SJCRH30 (cell line): ENCODE data around the gene RAB39B. TPM values are rescaled to one million over a fixed set of nuclear protein-coding genes. Genes with fewer than 3 reads are reported as not detected.
"Not testable (repeated sequence)": the region's sequence is repeated elsewhere in the genome, so short reads cannot be mapped to it uniquely, and the experiment has no call there.

ENCODE experiments used
- DNase-seq, 2 experiments: peaks; one replicate each; pipeline ENCODE4 v3.0.0-alpha.2; 2015 to 2020
- H3K27ac ChIP-seq: fragments of 250-450 bp; sonication (Bioruptor Pico); 2 replicates; pipeline ENCODE4 v1.5.1; 2020; ENCODE audit warnings: mild to moderate bottlenecking, moderate library complexity
- H3K27me3 ChIP-seq: fragments of 250-450 bp; sonication (Bioruptor Pico); 2 replicates; pipeline ENCODE4 v1.5.1; 2020; ENCODE audit warnings: mild to moderate bottlenecking, moderate library complexity
- H3K36me3 ChIP-seq: fragments of 250-450 bp; sonication (Bioruptor Pico); 2 replicates; pipeline ENCODE4 v1.5.1; 2020; ENCODE audit warnings: mild to moderate bottlenecking, moderate library complexity
- H3K4me1 ChIP-seq: fragments of 250-450 bp; sonication (Bioruptor Pico); 2 replicates; pipeline ENCODE4 v1.5.1; 2020; ENCODE audit warnings: mild to moderate bottlenecking, moderate library complexity
- H3K4me3 ChIP-seq: fragments of 250-450 bp; sonication (Bioruptor Pico); 2 replicates; pipeline ENCODE4 v1.5.1; 2020; ENCODE audit warnings: mild to moderate bottlenecking, moderate library complexity
- H3K9me3 ChIP-seq: fragments of 250-450 bp; sonication (Bioruptor Pico); replicated peaks from 2 replicates; pipeline ENCODE4 v1.5.1; 2020; ENCODE audit warnings: mild to moderate bottlenecking, moderate library complexity
- total RNA-seq: library from RNA; depleted of rRNA; stranded (reverse); fragments of >200 nt; shearing (Covaris generic); gene quantifications from 2 replicates; pipeline ENCODE4 v1.2.3, GENCODE V29; 2014; rRNA removed

The RAB39B gene
- 0.34 and 0.56 TPM in 2 replicates for total RNA-seq

- peak; percentile 42 to 48 for DNase-seq
- H3K4me3 ChIP-seq = peak within 1 kb of the TSS; percentile 52
- no peaks in the 10 kb centered on the region for H3K4me1 ChIP-seq
- no peaks in the 10 kb centered on the region for H3K27me3 ChIP-seq
- no peaks in the 10 kb centered on the region for H3K9me3 ChIP-seq
- H3K27ac ChIP-seq = no peak within 1 kb of the TSS
- H3K36me3 ChIP-seq = no peaks in the 10 kb centered on the region
These were observed at the start of gene RAB39B for GRCh38 chrX:155263854-155264628. RAB39B (minus strand) TSS chrX:155264491; CDS start chrX:155264288, 203 bp downstream.

GRCh38 chrX:155313766-155314165, 49.5 kb upstream of the RAB39B start:
- no peak overlapping the region for H3K4me3 ChIP-seq
- no peaks in the 10 kb centered on the region for H3K4me1 ChIP-seq
- H3K27me3 ChIP-seq = no peaks in the 10 kb centered on the region
- no peaks in the 10 kb centered on the region for H3K9me3 ChIP-seq
- H3K27ac ChIP-seq = no peak overlapping the region
- peak in 1 of 2 experiments; percentile 9 for DNase-seq
- no peaks in the 10 kb centered on the region for H3K36me3 ChIP-seq

- Histone ChIP-seq H3K9me3 (no peaks in the 10 kb centered on the region), H3K4me1 (no peaks in the 10 kb centered on the region), H3K4me3 (no peak overlapping the region), H3K27ac (no peak overlapping the region), H3K27me3 (no peaks in the 10 kb centered on the region), H3K36me3 (no peaks in the 10 kb centered on the region)
- DNase-seq = no peak
These were observed 29.5 kb upstream of the RAB39B start for GRCh38 chrX:155293771-155294170.

- no peak for DNase-seq
- no peaks in the 10 kb centered on the region for H3K9me3 ChIP-seq
- H3K4me1 ChIP-seq = no peaks in the 10 kb centered on the region
- no peak overlapping the region for H3K27ac ChIP-seq
- H3K36me3 ChIP-seq = no peaks in the 10 kb centered on the region
- H3K4me3 ChIP-seq = no peak overlapping the region
- H3K27me3 ChIP-seq = no peaks in the 10 kb centered on the region
These were observed 15.6 kb upstream of the RAB39B start for GRCh38 chrX:155279873-155280272.

GRCh38 chrX:155270969-155271368, 6.7 kb upstream of the RAB39B start:
- Histone ChIP-seq H3K9me3 (no peaks in the 10 kb centered on the region), H3K4me1 (no peaks in the 10 kb centered on the region), H3K27ac (no peak overlapping the region), H3K4me3 (no peak overlapping the region), H3K36me3 (no peaks in the 10 kb centered on the region), H3K27me3 (no peaks in the 10 kb centered on the region)
- DNase-seq = no peak

- H3K4me3 ChIP-seq, H3K36me3 ChIP-seq, H3K27ac ChIP-seq, DNase-seq, H3K4me1 ChIP-seq, H3K9me3 ChIP-seq, H3K27me3 ChIP-seq: not testable (repeated sequence)
These were observed 3.7 kb upstream of the RAB39B start for GRCh38 chrX:155267995-155268394.

- H3K27me3 ChIP-seq = no peaks in the 10 kb centered on the region
- H3K9me3 ChIP-seq = no peaks in the 10 kb centered on the region
- no peaks in the 10 kb centered on the region for H3K36me3 ChIP-seq
- H3K4me1 ChIP-seq = no peaks in the 10 kb centered on the region
- H3K27ac ChIP-seq = no peak overlapping the region
- DNase-seq = no peak
- H3K4me3 ChIP-seq = no peak overlapping the region
These were observed 2.1 kb upstream of the RAB39B start for GRCh38 chrX:155266439-155266838.

- Histone ChIP-seq H3K4me3 (no peak overlapping the region), H3K27ac (no peak overlapping the region), H3K9me3 (no peaks in the 10 kb centered on the region), H3K4me1 (no peaks in the 10 kb centered on the region), H3K27me3 (no peaks in the 10 kb centered on the region), H3K36me3 (no peaks in the 10 kb centered on the region)
- no peak for DNase-seq
These were observed 1.1 kb downstream of the RAB39B start for GRCh38 chrX:155262970-155263754.

- Histone ChIP-seq H3K4me3 (no peak overlapping the region), H3K27me3 (no peaks in the 10 kb centered on the region), H3K36me3 (no peaks in the 10 kb centered on the region), H3K4me1 (no peaks in the 10 kb centered on the region), H3K27ac (no peak overlapping the region), H3K9me3 (no peaks in the 10 kb centered on the region)
- no peak for DNase-seq
These were observed 4.5 kb downstream of the RAB39B start for GRCh38 chrX:155259752-155260151.

- no peaks in the 10 kb centered on the region for H3K36me3 ChIP-seq
These were observed 12.9 kb downstream of the RAB39B start for GRCh38 chrX:155251391-155251790.

GRCh38 chrX:155247497-155247896, 16.8 kb downstream of the RAB39B start:
- no peaks in the 10 kb centered on the region for H3K4me1 ChIP-seq
- H3K27ac ChIP-seq = no peak overlapping the region
- no peaks in the 10 kb centered on the region for H3K9me3 ChIP-seq
- no peak for DNase-seq
- no peaks in the 10 kb centered on the region for H3K36me3 ChIP-seq
- H3K27me3 ChIP-seq = no peaks in the 10 kb centered on the region
- H3K4me3 ChIP-seq = no peak overlapping the region

More at GRCh38 chrX:155251391-155251790, 12.9 kb downstream of the RAB39B start:
- Histone ChIP-seq H3K4me3 (no peak overlapping the region), H3K9me3 (no peaks in the 10 kb centered on the region), H3K4me1 (no peaks in the 10 kb centered on the region), H3K27ac (no peak overlapping the region), H3K27me3 (no peaks in the 10 kb centered on the region)
- no peak for DNase-seq

- no peak for DNase-seq
These were observed 17.5 kb downstream of the RAB39B start for GRCh38 chrX:155246748-155247147.

GRCh38 chrX:155242300-155242699, 22.0 kb downstream of the RAB39B start:
- Histone ChIP-seq H3K4me1 (no peaks in the 10 kb centered on the region), H3K36me3 (peaks cover 3% of the 10 kb centered on the region; the same call in 1 of the 2 replicates), H3K27me3 (no peaks in the 10 kb centered on the region), H3K9me3 (no peaks in the 10 kb centered on the region), H3K27ac (no peak overlapping the region), H3K4me3 (no peak overlapping the region)
- DNase-seq = no peak

More at GRCh38 chrX:155246748-155247147, 17.5 kb downstream of the RAB39B start:
- no peak overlapping the region for H3K4me3 ChIP-seq
- H3K27ac ChIP-seq = no peak overlapping the region
- H3K36me3 ChIP-seq = no peaks in the 10 kb centered on the region
- no peaks in the 10 kb centered on the region for H3K4me1 ChIP-seq
- no peaks in the 10 kb centered on the region for H3K9me3 ChIP-seq
- H3K27me3 ChIP-seq = no peaks in the 10 kb centered on the region

- H3K9me3 ChIP-seq = no peaks in the 10 kb centered on the region
- no peaks in the 10 kb centered on the region for H3K4me1 ChIP-seq
- H3K27ac ChIP-seq = no peak overlapping the region
- H3K27me3 ChIP-seq = no peaks in the 10 kb centered on the region
- H3K36me3 ChIP-seq = peaks cover 12% of the 10 kb centered on the region
- DNase-seq = no peak
- H3K4me3 ChIP-seq = no peak overlapping the region
These were observed 26.6 kb downstream of the RAB39B start for GRCh38 chrX:155237719-155238118.

GRCh38 chrX:155235891-155236290, 28.4 kb downstream of the RAB39B start:
- Histone ChIP-seq H3K4me1 (no peaks in the 10 kb centered on the region), H3K4me3 (no peak overlapping the region), H3K9me3 (no peaks in the 10 kb centered on the region), H3K27ac (no peak overlapping the region), H3K36me3 (peaks cover 15% of the 10 kb centered on the region), H3K27me3 (no peaks in the 10 kb centered on the region)
- DNase-seq = no peak
